Fibroblast of mammary gland (primary cell): Measurements from ENCODE around the gene ARHGEF40.

Experiments
- DNase-seq: peaks from one replicate; pipeline ENCODE4 v3.0.0-alpha.2; 2010; ENCODE audit warnings: low read depth
- H3K4me3 ChIP-seq: 2 replicates; pipeline ENCODE4 v1.5.1; 2011; ENCODE audit warnings: low read depth, mild to moderate bottlenecking, low read length, moderate library complexity; ENCODE audit not compliant: control insufficient read depth
- CTCF ChIP-seq: conservative IDR thresholded peaks from 2 replicates; pipeline ENCODE4 v1.5.1; 2011; ENCODE audit warnings: low read depth, low read length, inconsistent platforms; ENCODE audit not compliant: control insufficient read depth, insufficient read depth

The ARHGEF40 gene

GRCh38 chr14:21089877-21090193 lies 19.7 kb downstream of the ARHGEF40 start:
- H3K4me3 ChIP-seq: no peak overlapping the region
- DNase-seq: no peak
- TF ChIP-seq CTCF: no peak

- peak; percentile 46 for TF ChIP-seq CTCF
- H3K4me3 ChIP-seq: no peak overlapping the region
- no peak for DNase-seq
Measured at GRCh38 chr14:21090194-21090939, 20.3 kb downstream of the ARHGEF40 start.

GRCh38 chr14:21090940-21091663 lies 21.0 kb downstream of the ARHGEF40 start:
- no peak overlapping the region for H3K4me3 ChIP-seq
- DNase-seq: no peak
- TF ChIP-seq CTCF: no peak

GRCh38 chr14:21091821-21092272 lies 21.7 kb downstream of the ARHGEF40 start:
- no peak for DNase-seq
- no peak overlapping the region for H3K4me3 ChIP-seq
- no peak for TF ChIP-seq CTCF

GRCh38 chr14:21092273-21093011 lies 22.3 kb downstream of the ARHGEF40 start:
- TF ChIP-seq CTCF: peak; percentile 99
- DNase-seq: peak; percentile 71
- no peak overlapping the region for H3K4me3 ChIP-seq

- no peak for DNase-seq
- no peak for TF ChIP-seq CTCF
- H3K4me3 ChIP-seq: no peak overlapping the region
Measured at GRCh38 chr14:21093018-21093417, 22.9 kb downstream of the ARHGEF40 start.
